Measurements from ENCODE around the gene MEGF6. TPM values are rescaled to one million over a fixed set of nuclear protein-coding genes. Genes with fewer than 3 reads are reported as not detected.

Gene MEGF6
- total and polyA plus RNA-seq, 2 experiments from 2014 or later: 11.6 to 21.9 TPM

- no peaks in the 10 kb centered on the region for H4K20me1 ChIP-seq (ENCODE audit: insufficient read depth, poor library complexity, severe bottlenecking)
- no peaks in the 10 kb centered on the region for H3K27me3 ChIP-seq
These were observed 169.4 kb downstream of the MEGF6 start for GRCh38 chr1:3441880-3442279.

DNA sequence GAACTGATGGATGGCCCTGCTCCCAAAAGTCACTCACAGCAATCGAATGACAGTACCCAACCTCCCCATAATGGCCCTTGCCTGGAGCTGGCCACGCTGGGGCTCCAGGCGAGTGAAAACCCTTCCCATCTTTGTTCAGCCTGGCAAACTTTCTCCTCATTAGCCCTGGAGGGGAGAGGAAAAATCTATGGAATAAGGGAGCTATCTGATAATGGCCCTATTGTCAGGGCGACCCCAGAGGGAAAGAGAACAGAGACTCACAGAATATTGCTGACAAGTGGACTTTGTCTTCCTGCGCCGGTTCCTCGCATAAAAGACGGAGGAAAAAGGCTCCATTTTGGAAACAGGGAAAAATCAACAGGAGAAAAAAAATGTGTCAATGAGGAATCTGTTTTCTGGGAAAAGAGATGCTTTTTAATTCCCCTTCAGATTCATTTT is 169.9 kb downstream of the MEGF6 start:
- 52% methylated on average over 8 of the region's 8 CpGs for WGBS (ENCODE audit: low lambda C conversion rate, missing lambda C conversion rate)
- no peak for DNase-seq (ENCODE audit: low spot score)
- Histone ChIP-seq H3K4me2 (no peak overlapping the region), H3K4me3 (no peak overlapping the region), H3K9me3 (ENCODE audit: low read depth) (no peaks in the 10 kb centered on the region), H2AFZ (no peak overlapping the region), H3K27me3 (no peaks in the 10 kb centered on the region), H3K4me1 (ENCODE audit: insufficient read depth) (no peaks in the 10 kb centered on the region), H3K9me2 (replicated peaks; ENCODE audit: insufficient read depth) (no peaks in the 10 kb centered on the region), H3K27ac (no peak overlapping the region), H3K79me2 (no peaks in the 10 kb centered on the region), H4K20me1 (ENCODE audit: insufficient read depth, poor library complexity, severe bottlenecking) (no peaks in the 10 kb centered on the region), H3K36me3 (replicated peaks; ENCODE audit: insufficient read depth, low read depth) (no peaks in the 10 kb centered on the region)
- TF ChIP-seq EZH2phosphoT487 (IDR thresholded peaks at IDR 0.05; ENCODE audit: low read depth, severe bottlenecking, unreplicated experiment) (no peak), EZH2 (IDR thresholded peaks at IDR 0.05; ENCODE audit: borderline replicate concordance) (no peak)
- TF ChIP-seq, protein P1, sequence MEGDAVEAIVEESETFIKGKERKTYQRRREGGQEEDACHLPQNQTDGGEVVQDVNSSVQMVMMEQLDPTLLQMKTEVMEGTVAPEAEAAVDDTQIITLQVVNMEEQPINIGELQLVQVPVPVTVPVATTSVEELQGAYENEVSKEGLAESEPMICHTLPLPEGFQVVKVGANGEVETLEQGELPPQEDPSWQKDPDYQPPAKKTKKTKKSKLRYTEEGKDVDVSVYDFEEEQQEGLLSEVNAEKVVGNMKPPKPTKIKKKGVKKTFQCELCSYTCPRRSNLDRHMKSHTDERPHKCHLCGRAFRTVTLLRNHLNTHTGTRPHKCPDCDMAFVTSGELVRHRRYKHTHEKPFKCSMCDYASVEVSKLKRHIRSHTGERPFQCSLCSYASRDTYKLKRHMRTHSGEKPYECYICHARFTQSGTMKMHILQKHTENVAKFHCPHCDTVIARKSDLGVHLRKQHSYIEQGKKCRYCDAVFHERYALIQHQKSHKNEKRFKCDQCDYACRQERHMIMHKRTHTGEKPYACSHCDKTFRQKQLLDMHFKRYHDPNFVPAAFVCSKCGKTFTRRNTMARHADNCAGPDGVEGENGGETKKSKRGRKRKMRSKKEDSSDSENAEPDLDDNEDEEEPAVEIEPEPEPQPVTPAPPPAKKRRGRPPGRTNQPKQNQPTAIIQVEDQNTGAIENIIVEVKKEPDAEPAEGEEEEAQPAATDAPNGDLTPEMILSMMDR (IDR thresholded peaks at IDR 0.05; ENCODE audit: poor library complexity): no peak

More at GRCh38 chr1:3441880-3442279, 169.4 kb downstream of the MEGF6 start:
- WGBS (ENCODE audit: low lambda C conversion rate, missing lambda C conversion rate): 89% methylated on average over 8 of the region's 8 CpGs
- no peak overlapping the region for H3K27ac ChIP-seq
- no peaks in the 10 kb centered on the region for H3K4me1 ChIP-seq (ENCODE audit: insufficient read depth)
- H3K9me2 ChIP-seq (replicated peaks; ENCODE audit: insufficient read depth): no peaks in the 10 kb centered on the region
- no peaks in the 10 kb centered on the region for H3K79me2 ChIP-seq
- no peaks in the 10 kb centered on the region for H3K36me3 ChIP-seq (replicated peaks; ENCODE audit: insufficient read depth, low read depth)
- no peak for DNase-seq (ENCODE audit: low spot score)
- no peak for TF ChIP-seq EZH2 (IDR thresholded peaks at IDR 0.05; ENCODE audit: borderline replicate concordance)
- no peak for TF ChIP-seq EZH2phosphoT487 (IDR thresholded peaks at IDR 0.05; ENCODE audit: low read depth, severe bottlenecking, unreplicated experiment)
- TF ChIP-seq, protein P1 (IDR thresholded peaks at IDR 0.05; ENCODE audit: poor library complexity): no peak
- no peaks in the 10 kb centered on the region for H3K9me3 ChIP-seq (ENCODE audit: low read depth)
- H3K4me3 ChIP-seq: no peak overlapping the region
- H3K4me2 ChIP-seq: no peak overlapping the region
- no peak overlapping the region for H2AFZ ChIP-seq

DNA sequence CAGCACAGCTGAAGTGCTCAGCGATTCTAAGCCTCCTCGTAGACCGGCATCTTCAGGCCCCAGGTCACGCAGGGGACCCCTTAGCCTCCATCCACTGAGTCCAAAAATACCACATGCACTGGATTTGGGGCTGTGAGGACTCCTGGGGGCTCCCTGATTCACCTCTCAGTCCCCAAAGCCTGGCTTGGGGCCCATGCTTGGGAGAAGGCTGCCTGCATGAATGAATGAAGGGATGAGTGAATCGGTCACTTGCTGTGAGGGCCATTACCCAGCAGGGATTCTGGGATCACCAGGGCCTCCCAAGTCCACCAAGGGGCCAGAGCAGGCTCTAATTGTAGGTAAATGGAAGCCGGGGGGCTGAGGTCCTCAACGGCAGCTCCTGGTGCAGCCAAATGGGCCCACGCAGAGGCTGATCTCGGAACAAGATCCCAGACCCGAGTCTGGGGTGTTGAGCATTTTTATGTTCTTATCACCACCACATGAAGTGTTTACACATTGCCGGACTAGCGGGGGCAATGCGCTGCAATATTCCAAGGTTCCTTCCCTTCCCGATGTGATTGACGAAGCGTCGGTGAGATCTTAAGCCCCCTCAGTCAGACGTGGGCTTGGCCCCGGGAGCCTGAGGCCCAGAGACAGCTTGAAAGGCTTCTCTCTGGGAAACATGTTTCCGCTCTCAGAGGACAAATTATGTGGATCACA is 170.4 kb downstream of the MEGF6 start:
- Histone ChIP-seq H3K79me2 (no peaks in the 10 kb centered on the region), H3K27ac (no peak overlapping the region), H3K9me3 (ENCODE audit: low read depth) (no peaks in the 10 kb centered on the region), H3K27me3 (no peaks in the 10 kb centered on the region), H3K4me3 (no peak overlapping the region), H2AFZ (no peak overlapping the region), H3K9me2 (replicated peaks; ENCODE audit: insufficient read depth) (no peaks in the 10 kb centered on the region), H4K20me1 (ENCODE audit: insufficient read depth, poor library complexity, severe bottlenecking) (no peaks in the 10 kb centered on the region), H3K36me3 (replicated peaks; ENCODE audit: insufficient read depth, low read depth) (no peaks in the 10 kb centered on the region), H3K4me1 (ENCODE audit: insufficient read depth) (no peaks in the 10 kb centered on the region), H3K4me2 (no peak overlapping the region)
- WGBS (ENCODE audit: low lambda C conversion rate, missing lambda C conversion rate): 55% methylated on average over 20 of the region's 20 CpGs
- DNase-seq (ENCODE audit: low spot score): no peak
- TF ChIP-seq EZH2 (IDR thresholded peaks at IDR 0.05; ENCODE audit: borderline replicate concordance): no peak
- TF ChIP-seq, protein P1 (IDR thresholded peaks at IDR 0.05; ENCODE audit: poor library complexity): no peak
- no peak for TF ChIP-seq EZH2phosphoT487 (IDR thresholded peaks at IDR 0.05; ENCODE audit: low read depth, severe bottlenecking, unreplicated experiment)

Data from hepatocyte (in vitro differentiated cells).